Endothelial cell of umbilical vein (primary cell): ENCODE measurements around the gene GUCA1A. TPM values are rescaled to one million over a fixed set of nuclear protein-coding genes. Genes with fewer than 3 reads are reported as not detected.

Source experiments
- BruUV-seq: library from RNA; stranded (reverse); fragments of 400-500 nt; replicated peaks from 2 replicates; lab custom pipeline; 2021; lab: Mats Ljungman, UMichigan
- CTCF ChIA-PET: fragments of 300-600, 350-600 bp; sonication (Branson Sonifier 250); formaldehyde crosslinking; loops from one replicate; lab custom pipeline; 2021; ENCODE audit warnings: antibody characterized with exemption, inconsistent platforms; lab: Charles Lee
- POLR2A ChIA-PET: fragments of 300-600, 350-600 bp; sonication (Branson Sonifier 250); formaldehyde crosslinking; loops from one replicate; lab custom pipeline; 2021; ENCODE audit warnings: antibody characterized with exemption, inconsistent platforms; lab: Charles Lee
- DNase-seq: peaks from one replicate; pipeline ENCODE4 v3.0.0-alpha.2; 2011; ENCODE audit warnings: low read depth, low spot score
- FAIRE-seq: peaks from 2 replicates; lab custom pipeline; 2011; peaks lifted over from hg19 to GRCh38; lab: Jason Lieb, UNC
- H2AFZ ChIP-seq: 2 replicates; pipeline ENCODE4 v1.6.0; 2012; ENCODE audit warnings: low read depth, low read length, control low read depth, inconsistent platforms
- H3K27ac ChIP-seq: 2 replicates; pipeline ENCODE4 v1.5.1; 2011; ENCODE audit warnings: low read depth, mild to moderate bottlenecking, control low read depth, low read length, moderate library complexity; ENCODE audit not compliant: insufficient read depth
- H3K27me3 ChIP-seq, 2 experiments: 2 replicates each; pipeline versions ENCODE4 v1.6.0 to v1.6.1; 2011; ENCODE audit warnings: low read length in 2 of 2, mixed read lengths in 1 of 2; ENCODE audit not compliant: control insufficient read depth in 2 of 2, insufficient read depth in 2 of 2
- H3K36me3 ChIP-seq, 2 experiments: 2 replicates in 1 of 2; 3 replicates in 1 of 2; pipeline ENCODE4 v1.5.1; 2011; ENCODE audit warnings: low read length in 2 of 2, mild to moderate bottlenecking in 1 of 2, moderate library complexity in 1 of 2; ENCODE audit not compliant: control insufficient read depth in 2 of 2, insufficient read depth in 2 of 2; ENCODE audit errors: extremely low read depth in 1 of 2
- H3K4me1 ChIP-seq: 3 replicates; pipeline ENCODE4 v1.5.1; 2011; ENCODE audit warnings: mild to moderate bottlenecking, low read length; ENCODE audit not compliant: control insufficient read depth, insufficient read depth; ENCODE audit errors: extremely low read depth
- H3K4me2 ChIP-seq: 2 replicates; pipeline ENCODE4 v1.6.1; 2011; ENCODE audit warnings: low read length, control low read depth, mixed read lengths; ENCODE audit not compliant: insufficient read depth
- H3K4me3 ChIP-seq, 3 experiments: fragments of 200-600 bp in 1 of 3; sonication (generic), shearing (Covaris generic) in 1 of 3; replicated peaks in 1 of 3; 2 replicates each; pipeline ENCODE4 v1.5.1; 2011 to 2016; ENCODE audit warnings: control low read depth in 3 of 3, low read length in 3 of 3, mild to moderate bottlenecking in 2 of 3, inconsistent platforms in 1 of 3, low read depth in 1 of 3, moderate library complexity in 1 of 3; ENCODE audit not compliant: insufficient read depth in 1 of 3
- H3K79me2 ChIP-seq: 2 replicates; pipeline ENCODE4 v1.6.0; 2012; ENCODE audit warnings: low read length, inconsistent platforms; ENCODE audit not compliant: control insufficient read depth, insufficient read depth
- H3K9ac ChIP-seq: replicated peaks from 2 replicates; pipeline ENCODE3; 2011; ENCODE audit warnings: low read length, control low read depth; ENCODE audit not compliant: insufficient read depth; ENCODE audit errors: extremely low read depth
- H3K9me1 ChIP-seq: replicated peaks from 3 replicates; pipeline ENCODE4 v1.6.0; 2011; ENCODE audit warnings: mild to moderate bottlenecking, low read length; ENCODE audit not compliant: control insufficient read depth, insufficient read depth; ENCODE audit errors: extremely low read depth
- H3K9me3 ChIP-seq: replicated peaks from 2 replicates; pipeline ENCODE4 v1.5.1; 2012; ENCODE audit warnings: low read length, inconsistent platforms; ENCODE audit not compliant: control insufficient read depth, insufficient read depth
- H4K20me1 ChIP-seq: replicated peaks from 2 replicates; pipeline ENCODE3; 2011; ENCODE audit warnings: mild to moderate bottlenecking, low read length; ENCODE audit not compliant: control insufficient read depth, insufficient read depth; ENCODE audit errors: extremely low read depth
- CTCF ChIP-seq, 2 donors: IDR thresholded peaks; 1 replicate in 1 of 2; 2 replicates in 1 of 2; pipeline ENCODE4 v1.5.1; 2011; ENCODE audit warnings: low read length in 2 of 2, mild to moderate bottlenecking in 2 of 2, moderate library complexity in 2 of 2, control low read depth in 1 of 2, inconsistent platforms in 1 of 2, low read depth in 1 of 2; ENCODE audit not compliant: insufficient read depth in 1 of 2; ENCODE audit errors: extremely low read depth in 1 of 2
- EZH2 ChIP-seq: IDR thresholded peaks from 2 replicates; pipeline ENCODE4 v1.6.1; 2012; ENCODE audit warnings: borderline replicate concordance, low read depth, mild to moderate bottlenecking, moderate library complexity, low read length, inconsistent platforms; ENCODE audit not compliant: severe bottlenecking
- FOS ChIP-seq: IDR thresholded peaks from 2 replicates; pipeline ENCODE4 v1.6.1; 2011; ENCODE audit warnings: mild to moderate bottlenecking, low read length, moderate library complexity, borderline replicate concordance; ENCODE audit not compliant: insufficient read depth
- GATA2 ChIP-seq: IDR thresholded peaks from 2 replicates; pipeline ENCODE4 v1.7.0; 2011; ENCODE audit warnings: low read depth, mild to moderate bottlenecking, moderate library complexity, mixed read lengths, low read length; ENCODE audit not compliant: insufficient read length, insufficient read depth
- JUN ChIP-seq: IDR thresholded peaks from 2 replicates; pipeline ENCODE4 v1.6.1; 2011; ENCODE audit warnings: borderline replicate concordance, low read depth; ENCODE audit not compliant: insufficient read length, insufficient read depth
- MAX ChIP-seq: IDR thresholded peaks from 2 replicates; pipeline ENCODE4 v1.6.1; 2011; ENCODE audit not compliant: insufficient read depth, insufficient read length
- MYC ChIP-seq: IDR thresholded peaks from one replicate; pipeline ENCODE4 v1.6.1; 2011; ENCODE audit warnings: mild to moderate bottlenecking, low read depth, low read length
- POLR2A ChIP-seq: IDR thresholded peaks from 2 replicates; pipeline ENCODE4 v1.6.1; 2012; ENCODE audit warnings: low read depth, mild to moderate bottlenecking, control low read depth, low read length
- POLR2AphosphoS5 ChIP-seq: IDR thresholded peaks from 2 replicates; pipeline ENCODE4 v1.6.1; 2012; ENCODE audit warnings: low read depth, mild to moderate bottlenecking, control low read depth, low read length, moderate library complexity; ENCODE audit not compliant: insufficient read depth
- dilution Hi-C: fragments of 300-500 bp; cut with MboI; formaldehyde crosslinking; loops from one replicate; pipeline ENCODE4 v1.15.0; 2019; ENCODE audit warnings: low sequenced_read_pairs; ENCODE audit not compliant: extremely low pct_ligation_motif_present
- intact Hi-C: fragments of 100-400 bp; cut with micrococcal nuclease; formaldehyde crosslinking; loops from one replicate; pipeline ENCODE4 v1.10.0; 2022
- polyA plus RNA-seq, 4 experiments: library from polyadenylated mRNA; depleted of rRNA in 3 of 4; stranded (reverse) in 3 of 4; unstranded in 1 of 4; fragments of >200 nt; gene quantifications; 2 replicates each; pipeline versions ENCODE4 v1.2.1 to v1.2.3, GENCODE V29; 2011 to 2012; ENCODE audit warnings: missing spikeins in 1 of 4
- total RNA-seq: library from RNA; stranded (reverse); gene quantifications from 2 replicates; pipeline ENCODE4 v1.2.3, GENCODE V29; 2021

The GUCA1A gene
- total and polyA plus RNA-seq, 2 donors (not counting 3 experiments of a cell fraction or from before 2014, with no cell fraction given) = 0.04 to 0.22 TPM

GRCh38 chr6:42138630-42139619, 34.2 kb upstream of the GUCA1A start:
- H3K9me1 ChIP-seq = no peaks in the 10 kb centered on the region
- FAIRE-seq = peak; percentile 66
- intact Hi-C loops (no loop called here), dilution Hi-C loops (no loop called here)
- no peaks in the 10 kb centered on the region for H3K79me2 ChIP-seq
- H3K27me3 ChIP-seq = peaks cover 2% of the 10 kb centered on the region in 2 experiments
- H2AFZ ChIP-seq = peak overlapping the region; percentile 18
- POLR2A ChIA-PET = interaction anchor here (0.5 kb wide), 1 partner anchor 87 kb away, joined by 8 read pairs; no protein-coding TSS in a partner anchor
- no peak overlapping the region for H3K9ac ChIP-seq
- no peaks in the 10 kb centered on the region for H3K36me3 ChIP-seq
- H3K27ac ChIP-seq = no peak overlapping the region
- no peak overlapping the region for H3K4me3 ChIP-seq
- BruUV-seq = no TSS peak
- H3K4me1 ChIP-seq = peaks cover 22% of the 10 kb centered on the region
- TF ChIP-seq MAX = no peak
- TF ChIP-seq EZH2 = no peak
- TF ChIP-seq JUN = no peak
- no peak for TF ChIP-seq MYC
- TF ChIP-seq POLR2A = no peak
- TF ChIP-seq GATA2 = no peak
- no peak for TF ChIP-seq CTCF (IDR thresholded peaks at IDR 0.05; ENCODE audit: extremely low read depth in 1 of 2, insufficient read depth in 1 of 2, low read depth in 1 of 2, low read length in 2 of 2)
- TF ChIP-seq FOS = no peak
- TF ChIP-seq POLR2AphosphoS5 = no peak
- no peak overlapping the region for H3K4me2 ChIP-seq
- H3K9me3 ChIP-seq = no peaks in the 10 kb centered on the region
- peak; percentile 28 for DNase-seq
- CTCF ChIA-PET = interaction anchor here (0.9 to 2.5 kb wide), 3 partner anchors 11 to 76 kb away, joined by 3 to 11 read pairs (median 4); no protein-coding TSS in a partner anchor
- H4K20me1 ChIP-seq = no peaks in the 10 kb centered on the region
